Choroid plexus epithelial cell (primary cell): ENCODE measurements around the gene PIF1.
A peak's percentile ranks its signal among the peaks of the same experiment; 100 is the strongest.

Source experiments
- DNase-seq: peaks from one replicate; pipeline ENCODE4 v3.0.0-alpha.2; 2010; ENCODE audit warnings: low read depth
- H3K4me3 ChIP-seq: 2 replicates; pipeline ENCODE4 v1.5.1; 2011; ENCODE audit warnings: low read depth, mild to moderate bottlenecking, control low read depth, low read length, moderate library complexity
- TF ChIP-seq, protein P1 (sequence below): conservative IDR thresholded peaks from 2 replicates; pipeline ENCODE4 v1.5.1; 2011; ENCODE audit warnings: low read depth, mild to moderate bottlenecking, control low read depth, inconsistent platforms, low read length, moderate library complexity

Gene PIF1

DNA sequence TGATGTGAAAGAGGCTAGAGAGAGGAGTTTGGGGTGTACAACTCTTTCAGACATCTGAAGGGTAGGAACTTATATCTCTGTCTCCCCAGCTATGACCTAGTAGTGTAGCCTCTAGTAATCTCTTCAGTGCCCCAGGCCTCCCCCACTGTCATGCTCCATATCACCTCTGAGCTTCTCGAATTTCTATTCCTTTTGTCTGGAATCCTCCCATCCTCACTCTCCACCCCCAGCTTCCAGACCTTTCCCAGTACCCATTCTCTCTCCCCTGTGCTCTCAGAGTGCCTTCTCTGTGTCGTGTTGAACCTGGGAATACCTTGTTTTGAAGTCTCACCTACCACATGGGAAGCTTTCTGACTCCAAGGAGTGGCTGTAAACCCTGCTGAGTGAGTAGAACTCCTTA, 46.4 kb downstream of the PIF1 start:
- H3K4me3 ChIP-seq: no peak overlapping the region
- TF ChIP-seq, protein P1, sequence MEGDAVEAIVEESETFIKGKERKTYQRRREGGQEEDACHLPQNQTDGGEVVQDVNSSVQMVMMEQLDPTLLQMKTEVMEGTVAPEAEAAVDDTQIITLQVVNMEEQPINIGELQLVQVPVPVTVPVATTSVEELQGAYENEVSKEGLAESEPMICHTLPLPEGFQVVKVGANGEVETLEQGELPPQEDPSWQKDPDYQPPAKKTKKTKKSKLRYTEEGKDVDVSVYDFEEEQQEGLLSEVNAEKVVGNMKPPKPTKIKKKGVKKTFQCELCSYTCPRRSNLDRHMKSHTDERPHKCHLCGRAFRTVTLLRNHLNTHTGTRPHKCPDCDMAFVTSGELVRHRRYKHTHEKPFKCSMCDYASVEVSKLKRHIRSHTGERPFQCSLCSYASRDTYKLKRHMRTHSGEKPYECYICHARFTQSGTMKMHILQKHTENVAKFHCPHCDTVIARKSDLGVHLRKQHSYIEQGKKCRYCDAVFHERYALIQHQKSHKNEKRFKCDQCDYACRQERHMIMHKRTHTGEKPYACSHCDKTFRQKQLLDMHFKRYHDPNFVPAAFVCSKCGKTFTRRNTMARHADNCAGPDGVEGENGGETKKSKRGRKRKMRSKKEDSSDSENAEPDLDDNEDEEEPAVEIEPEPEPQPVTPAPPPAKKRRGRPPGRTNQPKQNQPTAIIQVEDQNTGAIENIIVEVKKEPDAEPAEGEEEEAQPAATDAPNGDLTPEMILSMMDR: no peak
- DNase-seq: no peak

DNA sequence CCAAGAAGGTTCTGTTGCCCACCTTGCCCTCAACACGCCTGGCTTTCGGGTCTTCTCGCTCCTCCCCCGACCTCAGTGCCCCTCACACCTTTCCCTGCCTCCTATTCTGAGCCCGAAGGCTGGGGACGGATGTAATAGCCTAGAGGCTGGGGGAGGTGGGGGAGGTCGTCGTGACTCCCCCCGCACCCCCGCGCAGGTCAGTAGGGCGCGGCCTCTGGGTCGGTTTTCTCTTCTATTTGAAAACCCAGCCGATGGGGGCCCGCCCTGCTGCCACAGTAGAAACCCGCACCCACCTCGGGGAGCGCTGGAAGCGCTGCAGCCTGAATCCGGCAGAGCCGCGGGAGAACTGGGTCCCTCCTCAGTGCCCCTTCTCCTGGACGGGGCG, 49.1 kb downstream of the PIF1 start:
- TF ChIP-seq, protein P1: no peak
- no peak overlapping the region for H3K4me3 ChIP-seq
- no peak for DNase-seq

DNA sequence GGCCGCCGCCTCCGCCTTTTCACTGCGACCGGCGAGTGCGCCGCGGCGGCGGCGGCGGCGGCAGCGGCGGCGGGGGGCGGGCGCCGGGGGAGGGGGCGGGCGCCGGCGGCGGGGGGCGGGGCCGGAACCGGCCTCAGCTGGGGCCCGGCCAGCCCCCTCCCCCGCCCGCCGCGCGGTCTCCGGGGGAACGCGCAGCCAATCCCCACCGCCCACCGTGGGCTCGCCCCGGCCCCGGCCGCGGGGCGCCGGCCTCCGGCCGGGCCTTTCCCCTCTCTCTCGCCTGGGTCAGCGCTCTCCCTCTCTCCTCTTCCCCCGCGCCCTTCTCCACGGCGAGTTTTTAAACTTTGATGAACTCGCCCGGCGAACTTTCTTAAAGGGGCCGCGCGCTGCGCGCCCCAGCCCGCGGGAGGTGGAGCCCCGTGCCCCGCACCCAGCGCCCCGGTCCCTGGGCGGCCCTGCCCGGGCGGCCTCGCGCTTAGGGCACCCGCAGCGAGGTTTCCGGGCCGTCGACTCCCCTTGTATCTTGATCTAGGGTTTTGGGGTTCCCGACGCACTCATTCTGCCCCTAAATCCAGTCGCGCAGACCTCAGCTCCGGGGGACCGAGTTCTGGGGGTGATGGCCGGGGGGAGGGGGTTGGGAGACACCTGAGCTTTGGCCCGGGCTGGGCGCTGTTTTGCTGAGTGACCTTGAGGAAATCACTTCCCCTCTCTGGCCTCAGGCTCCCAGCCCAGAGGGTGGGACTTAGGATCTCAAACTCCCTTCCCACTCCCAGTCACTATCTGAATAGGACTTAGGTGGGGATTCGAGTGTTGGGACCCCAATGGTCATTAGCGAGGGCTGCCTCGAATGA, 49.7 kb downstream of the PIF1 start, which contains the start of gene RBPMS2:
RBPMS2 (minus strand) TSS at position 39 of the 851 bp plus-strand sequence. CDS start 270 bp downstream, outside the sequence.
- no peak for DNase-seq
- H3K4me3 ChIP-seq: peak within 1 kb of the TSS; percentile 49
- TF ChIP-seq, protein P1: no peak

DNA sequence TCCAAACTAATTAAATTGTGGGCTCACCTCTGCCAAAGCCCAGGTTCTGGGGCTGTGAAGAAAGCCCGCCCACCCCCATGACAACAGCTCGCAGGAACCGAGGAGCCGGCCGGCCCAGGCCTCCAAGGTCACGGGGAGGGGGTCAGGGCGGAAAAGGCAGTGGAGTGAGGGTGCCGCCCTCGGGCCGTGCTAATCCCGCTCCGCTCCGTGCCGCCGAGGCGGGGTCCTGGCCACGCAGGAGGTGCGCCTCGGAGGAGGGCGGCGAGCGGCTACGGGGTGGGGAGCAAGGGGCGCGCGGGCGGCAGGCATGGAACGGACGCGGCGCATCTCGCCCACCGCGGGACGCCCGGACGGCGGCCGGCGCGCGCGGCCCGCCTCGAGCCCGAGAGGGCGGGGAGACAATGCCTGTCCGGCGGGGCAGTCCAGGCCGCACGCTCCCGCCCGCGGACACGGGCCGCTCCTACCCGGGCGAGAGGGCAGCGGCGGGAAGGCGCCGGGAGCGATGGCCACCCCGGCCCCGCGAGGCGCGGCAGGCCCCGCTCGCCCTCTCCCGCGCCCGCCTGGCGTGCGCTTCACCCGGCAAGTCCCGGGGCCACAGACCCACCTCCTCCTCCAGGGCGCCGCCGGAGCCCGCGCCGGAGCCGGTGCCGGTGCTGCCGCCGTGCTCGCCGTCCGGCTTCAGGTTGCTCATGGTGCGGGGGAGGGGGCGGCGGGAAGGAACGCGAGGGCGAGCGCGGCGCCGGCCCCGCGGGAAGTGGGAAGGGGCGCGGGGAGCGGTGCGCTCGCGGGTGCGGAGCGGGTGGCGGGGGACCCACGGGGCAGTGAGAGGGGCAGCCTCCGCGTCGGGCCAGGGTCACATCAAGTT, 50.6 kb downstream of the PIF1 start:
- DNase-seq: no peak
- peak overlapping the region; percentile 49 for H3K4me3 ChIP-seq
- TF ChIP-seq, protein P1: no peak

DNA sequence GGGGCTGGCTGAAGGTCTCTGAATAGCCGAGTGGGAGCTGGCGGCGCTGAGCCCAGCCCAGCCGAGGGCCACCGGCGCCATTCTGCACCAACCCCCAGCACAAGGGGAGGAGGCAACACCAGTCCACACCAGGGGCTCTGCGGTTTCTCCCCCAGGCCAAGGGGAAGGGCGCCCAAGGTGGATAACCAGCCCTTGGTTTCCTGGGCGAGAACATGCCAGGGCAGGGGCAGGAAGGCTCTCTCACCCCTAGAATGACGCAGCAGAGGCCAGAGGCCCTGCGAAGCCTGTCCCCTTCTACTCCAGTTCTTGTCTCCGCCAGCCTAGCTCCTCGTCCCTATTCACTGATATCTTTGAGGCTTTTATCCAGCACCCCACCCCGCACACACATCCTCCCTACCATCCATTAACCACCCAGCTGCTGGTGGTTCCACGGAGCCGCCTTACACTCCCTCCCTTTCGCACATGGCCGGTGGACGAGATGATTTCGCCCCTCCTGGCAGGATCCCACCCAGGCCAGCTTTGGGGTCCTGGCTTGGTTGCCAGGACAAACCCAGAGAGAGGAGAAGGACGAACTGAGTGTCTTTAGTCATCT, 51.3 kb downstream of the PIF1 start:
- DNase-seq: no peak
- H3K4me3 ChIP-seq: no peak overlapping the region
- TF ChIP-seq, protein P1: no peak

DNA sequence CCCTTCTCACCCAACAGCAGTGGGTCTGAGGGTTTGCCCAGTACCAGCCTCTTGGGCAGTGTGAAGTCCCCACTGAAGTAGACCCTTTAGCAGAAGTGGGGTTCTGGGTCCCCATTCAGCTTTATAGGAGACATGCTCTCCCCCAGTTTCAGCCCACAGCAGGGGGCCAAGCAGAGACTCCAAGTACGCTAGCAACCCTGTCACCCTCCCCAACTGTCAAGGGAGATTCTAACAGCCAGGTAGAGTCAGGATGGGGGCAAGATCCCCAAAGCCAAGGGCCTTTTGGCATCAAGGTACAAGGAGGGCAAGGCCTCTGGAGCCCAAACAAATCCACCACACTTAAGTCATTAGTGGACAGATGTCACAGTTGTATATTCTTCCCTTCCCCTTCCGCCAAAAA, 51.8 kb downstream of the PIF1 start:
- TF ChIP-seq, protein P1: no peak
- no peak overlapping the region for H3K4me3 ChIP-seq
- no peak for DNase-seq
